Right cardiac atrium (tissue), 5 donors: Measurements from ENCODE around the gene HTD2. TPM values are rescaled to one million over a fixed set of nuclear protein-coding genes. Genes with fewer than 3 reads are reported as not detected.

ENCODE experiments used
- ATAC-seq, 2 donors: fragments of 200-7000 bp; cut with Tn5 transposase; one replicate each; pipeline versions ENCODE4 v1.8.0 to v1.9.1; 2020; ENCODE audit warnings: moderate library complexity in 2 of 2, mild to moderate bottlenecking in 1 of 2
- DNase-seq, 3 donors: peaks; one replicate each; pipeline ENCODE4 v3.0.0-alpha.2; 2020
- H3K27ac ChIP-seq: one replicate; pipeline ENCODE4 v1.5.1; 2013; ENCODE audit warnings: mild to moderate bottlenecking, low read length, control low read depth, moderate library complexity
- H3K27me3 ChIP-seq: one replicate; pipeline ENCODE4 v1.6.1; 2013; ENCODE audit not compliant: control insufficient read depth, insufficient read depth
- H3K4me1 ChIP-seq: one replicate; pipeline ENCODE4 v1.6.1; 2013; ENCODE audit warnings: low read length; ENCODE audit not compliant: control insufficient read depth, insufficient read depth
- H3K4me3 ChIP-seq: one replicate; pipeline ENCODE4 v1.5.1; 2013; ENCODE audit warnings: low read length, control low read depth
- H3K9me3 ChIP-seq: one replicate; pipeline ENCODE4 v1.6.1; 2013; ENCODE audit warnings: low read length; ENCODE audit not compliant: control insufficient read depth
- WGBS: extraction: QIAGEN DNeasy Blood & Tissue Kit; methylation state at CpG from one replicate; pipeline ENCODE4 v1.1.7; 2013; 5-methylcytosine and 5-hydroxymethylcytosine counted together
- intact Hi-C, 4 donors: fragments of 100-400 bp; cut with DNase I; formaldehyde crosslinking; loops; one replicate each; pipeline versions ENCODE4 v1.11.0 to v1.14.0; 2022 to 2023
- polyA plus RNA-seq: library from polyadenylated mRNA; stranded (reverse); fragments of 200-250 nt; gene quantifications from one replicate; pipeline ENCODE4 v1.2.3, GENCODE V29; 2013
- total RNA-seq, 4 donors: library from RNA; stranded (reverse); fragmentation: NEBNext Ultra II Directional; extraction: Animal tissue kit (Norgen Biotek cat#: 25700); gene quantifications; one replicate each; pipeline ENCODE4 v1.2.1, GENCODE V29; 2021
- donor health status: healthy with polysubstance abuse.
- donor health status: DM: no; HTN: yes; CAD: no.
- donor health status: DM: no; HTN: no; CAD: no.
- donor health status: DM: no; HTN: yes; CAD: no; lungs with severe emphysema.
- donor health status: DM: yes; HTN: yes; CAD: no.

The HTD2 gene
- total and polyA plus RNA-seq, 5 donors: 10.1 to 16.9 (median 14.1) TPM

DNA sequence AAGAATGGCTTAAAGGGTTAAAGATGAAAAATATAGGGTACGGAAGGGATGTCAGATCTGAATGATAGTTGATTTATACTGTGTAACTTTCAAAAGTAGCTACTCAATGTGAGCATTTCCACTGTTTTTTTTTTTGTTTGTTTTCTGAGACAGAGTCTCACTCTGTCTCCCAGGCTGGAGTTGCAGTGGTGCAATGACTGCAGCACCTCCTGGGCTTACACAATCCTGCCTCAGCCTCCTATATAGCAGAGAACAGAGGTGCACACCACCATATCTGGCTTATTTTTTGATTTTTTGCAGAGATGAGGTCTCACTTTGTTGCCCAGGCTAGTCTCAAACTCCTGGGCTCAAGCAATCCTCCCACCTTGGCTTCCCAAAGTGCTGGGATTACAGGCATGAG lies 16.5 kb downstream of the HTD2 start:
- Histone ChIP-seq H3K27me3 (no peaks in the 10 kb centered on the region), H3K9me3 (no peaks in the 10 kb centered on the region), H3K27ac (no peak overlapping the region), H3K4me1 (no peaks in the 10 kb centered on the region), H3K4me3 (no peak overlapping the region)
- DNase-seq (no peak), ATAC-seq (no peak)
- intact Hi-C loops: loop anchor here in 2 of 4 donors (5.0 to 10.0 kb wide), 3 partner anchors 90 to 210 kb away; partner anchors contain the start of gene KCTD6 (in 1 of the 2)
- 63% methylated on average over 1 of the region's 1 CpG for WGBS

DNA sequence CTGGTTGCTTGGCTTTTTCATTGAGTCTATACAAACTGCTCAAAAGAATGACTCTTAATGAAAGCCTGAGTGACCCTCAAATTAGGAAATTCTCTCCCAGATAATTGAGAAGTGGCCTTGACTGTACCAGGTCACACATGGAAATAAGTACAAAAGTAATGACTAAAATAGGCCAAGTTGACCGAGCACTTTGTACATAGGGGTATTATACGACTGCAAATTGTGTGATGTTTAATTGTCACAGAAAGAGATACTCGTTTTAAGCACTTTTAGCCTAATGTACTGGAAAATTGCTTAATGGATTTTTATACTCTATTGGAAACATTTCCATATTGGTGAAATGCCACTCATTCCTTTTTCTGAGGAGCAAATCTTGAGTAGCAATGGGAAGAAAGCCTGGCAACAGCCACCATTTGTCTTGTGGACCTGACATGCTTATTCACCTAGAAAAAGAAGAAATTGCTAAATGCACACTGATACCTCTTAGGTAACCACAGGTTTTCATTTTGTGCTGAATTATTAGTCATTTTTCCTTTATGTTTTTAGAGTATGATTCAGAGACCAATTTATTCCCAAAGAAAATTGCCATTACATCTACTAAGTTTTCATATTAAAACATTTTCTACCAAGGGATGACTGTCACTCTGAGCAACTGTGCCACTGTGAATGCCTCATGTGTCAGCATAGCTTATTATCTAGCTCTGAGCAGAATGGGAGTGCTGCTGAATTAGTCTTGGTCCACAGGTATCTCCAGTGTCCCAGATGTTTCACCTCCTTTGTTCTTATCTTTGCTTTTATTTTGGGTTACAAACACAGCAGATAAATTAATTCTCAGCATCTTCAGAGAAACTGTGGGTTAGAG lies 17.4 kb downstream of the HTD2 start:
- Histone ChIP-seq H3K27me3 (no peaks in the 10 kb centered on the region), H3K9me3 (no peaks in the 10 kb centered on the region), H3K4me3 (no peak overlapping the region), H3K4me1 (no peaks in the 10 kb centered on the region), H3K27ac (no peak overlapping the region)
- ATAC-seq: no peak
- 84% methylated on average over 3 of the region's 3 CpGs for WGBS
- intact Hi-C loops: loop anchor here in 2 of 4 donors (5.0 to 10.0 kb wide), 3 partner anchors 89 to 209 kb away; partner anchors contain the start of gene KCTD6 (in 1 of the 2)
- no peak for DNase-seq

DNA sequence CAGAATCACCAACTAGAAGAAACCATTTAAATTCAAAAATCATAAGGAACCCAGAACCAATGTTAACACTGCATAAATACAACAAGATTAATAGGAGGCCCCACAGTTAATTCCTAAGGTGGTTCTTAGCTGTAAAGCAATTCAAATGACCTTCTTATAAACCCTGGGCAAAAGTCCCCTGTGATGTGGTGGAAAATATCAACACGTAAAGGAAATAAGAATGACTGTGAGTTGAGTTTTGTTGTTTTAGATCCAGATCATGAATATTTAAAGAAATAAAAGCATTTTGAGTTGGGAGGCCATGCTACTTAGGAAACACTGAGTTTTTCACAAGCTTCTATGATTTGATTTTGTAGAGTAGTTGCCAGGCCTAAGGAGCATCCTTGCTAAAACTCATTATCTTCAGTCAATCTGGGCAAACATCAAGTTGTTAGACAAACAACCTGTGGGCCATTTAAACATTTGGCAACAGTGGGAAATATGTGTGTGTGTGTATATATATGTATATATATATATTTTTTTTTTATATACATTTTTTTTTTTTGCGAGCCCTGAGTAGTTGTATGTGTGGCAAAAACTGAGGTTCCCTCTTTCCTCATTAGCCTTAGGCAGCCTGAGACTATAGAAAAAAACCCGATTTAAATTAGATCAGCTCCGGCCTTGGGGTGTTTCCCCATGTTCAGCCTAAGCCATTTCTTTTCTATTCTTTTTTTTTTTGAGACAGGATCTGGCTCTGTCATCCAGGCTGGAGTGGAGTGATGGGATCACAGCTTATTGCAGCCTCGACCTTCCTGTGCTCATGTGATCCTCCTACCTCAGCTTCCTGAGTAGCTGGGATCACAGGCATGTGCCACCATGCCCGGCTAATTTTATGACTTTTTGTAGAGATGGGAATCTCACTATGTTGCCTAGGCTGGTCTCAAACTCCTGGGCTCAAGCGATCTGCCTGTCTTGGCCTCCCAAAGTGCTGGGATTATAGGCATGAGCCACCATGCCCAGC lies 18.4 kb downstream of the HTD2 start:
- intact Hi-C loops: loop anchor here in 3 of 4 donors (5.0 to 10.0 kb wide), 3 partner anchors 88 to 208 kb away; partner anchors contain the start of gene KCTD6 (in 1 of the 3)
- Histone ChIP-seq H3K27ac (peak overlapping the region; percentile 42), H3K4me3 (no peak overlapping the region), H3K27me3 (no peaks in the 10 kb centered on the region), H3K4me1 (no peaks in the 10 kb centered on the region), H3K9me3 (no peaks in the 10 kb centered on the region)
- 76% methylated on average over 7 of the region's 7 CpGs for WGBS
- DNase-seq (no peak), ATAC-seq (peak in 1 of 2 donors; percentile 17)

DNA sequence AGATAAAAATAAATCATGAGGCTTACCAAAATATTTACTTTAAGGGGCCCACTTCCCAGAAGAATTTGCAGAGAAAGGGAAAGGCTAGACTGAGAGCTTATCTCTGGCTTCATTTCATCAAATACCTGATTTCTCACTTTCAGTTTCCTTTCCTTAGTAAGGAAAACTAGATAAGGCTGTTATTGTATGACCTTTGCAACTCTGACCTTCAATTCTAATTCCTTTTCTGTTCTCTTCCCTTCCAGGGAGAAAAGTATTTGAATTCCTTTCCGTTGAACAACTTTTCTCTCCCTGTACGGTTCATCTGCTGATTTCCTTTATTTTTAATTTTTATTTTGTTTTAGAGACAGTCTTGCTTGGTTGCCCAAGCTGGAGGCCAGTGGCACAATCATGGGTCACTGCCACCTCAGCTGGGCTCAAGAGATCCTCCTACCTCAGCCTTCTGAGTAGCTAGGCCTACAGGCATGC lies 19.2 kb downstream of the HTD2 start:
- intact Hi-C loops: loop anchor here in 2 of 4 donors (5.0 to 10.0 kb wide), 2 partner anchors 87 to 169 kb away; partner anchors contain the start of gene KCTD6 (in 1 of the 2)
- H3K27me3 ChIP-seq: no peaks in the 10 kb centered on the region
- no peaks in the 10 kb centered on the region for H3K9me3 ChIP-seq
- no peak for DNase-seq
- 40% methylated on average over 2 of the region's 2 CpGs for WGBS
- peak overlapping the region; percentile 42 for H3K27ac ChIP-seq
- ATAC-seq: peak in 1 of 2 donors; percentile 37
- no peaks in the 10 kb centered on the region for H3K4me1 ChIP-seq
- no peak overlapping the region for H3K4me3 ChIP-seq

DNA sequence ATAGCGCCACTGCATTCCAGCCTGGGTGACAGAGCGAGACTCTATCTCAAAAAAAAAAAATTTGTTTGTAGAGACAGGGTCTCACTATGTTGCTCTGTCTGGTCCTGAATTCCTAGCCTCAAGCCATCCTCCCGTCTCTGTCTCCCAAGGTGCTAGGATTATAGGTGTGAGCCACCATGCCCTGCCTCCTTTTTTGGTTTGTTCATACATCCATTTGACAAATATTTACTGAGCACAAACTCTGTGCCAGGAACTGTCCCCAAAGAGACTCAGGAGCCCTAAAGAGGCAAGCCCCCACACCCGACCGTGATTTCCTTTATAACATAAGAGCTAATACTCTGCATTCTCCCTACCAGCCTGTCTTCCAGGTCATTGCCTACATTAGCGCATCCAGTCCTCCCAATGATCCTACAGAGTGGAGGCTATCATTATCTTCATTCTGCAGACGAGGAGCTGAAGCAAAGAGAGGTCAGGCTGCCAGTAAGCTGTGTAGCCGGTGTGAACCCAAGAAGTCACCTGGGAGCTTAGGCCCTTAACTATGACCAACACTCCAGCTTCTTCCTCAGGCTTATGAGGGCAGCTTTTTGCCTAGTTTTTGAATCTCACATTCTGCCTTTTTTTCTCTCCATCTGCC lies 20.1 kb downstream of the HTD2 start:
- intact Hi-C loops: loop anchor here in 2 of 4 donors (5.0 to 10.0 kb wide), 2 partner anchors 86 to 168 kb away; partner anchors contain the start of gene KCTD6 (in 1 of the 2)
- H3K4me1 ChIP-seq: no peaks in the 10 kb centered on the region
- ATAC-seq: no peak
- H3K27ac ChIP-seq: no peak overlapping the region
- DNase-seq: no peak
- WGBS: 95% methylated on average over 8 of the region's 8 CpGs
- no peak overlapping the region for H3K4me3 ChIP-seq
- H3K9me3 ChIP-seq: no peaks in the 10 kb centered on the region
- no peaks in the 10 kb centered on the region for H3K27me3 ChIP-seq

DNA sequence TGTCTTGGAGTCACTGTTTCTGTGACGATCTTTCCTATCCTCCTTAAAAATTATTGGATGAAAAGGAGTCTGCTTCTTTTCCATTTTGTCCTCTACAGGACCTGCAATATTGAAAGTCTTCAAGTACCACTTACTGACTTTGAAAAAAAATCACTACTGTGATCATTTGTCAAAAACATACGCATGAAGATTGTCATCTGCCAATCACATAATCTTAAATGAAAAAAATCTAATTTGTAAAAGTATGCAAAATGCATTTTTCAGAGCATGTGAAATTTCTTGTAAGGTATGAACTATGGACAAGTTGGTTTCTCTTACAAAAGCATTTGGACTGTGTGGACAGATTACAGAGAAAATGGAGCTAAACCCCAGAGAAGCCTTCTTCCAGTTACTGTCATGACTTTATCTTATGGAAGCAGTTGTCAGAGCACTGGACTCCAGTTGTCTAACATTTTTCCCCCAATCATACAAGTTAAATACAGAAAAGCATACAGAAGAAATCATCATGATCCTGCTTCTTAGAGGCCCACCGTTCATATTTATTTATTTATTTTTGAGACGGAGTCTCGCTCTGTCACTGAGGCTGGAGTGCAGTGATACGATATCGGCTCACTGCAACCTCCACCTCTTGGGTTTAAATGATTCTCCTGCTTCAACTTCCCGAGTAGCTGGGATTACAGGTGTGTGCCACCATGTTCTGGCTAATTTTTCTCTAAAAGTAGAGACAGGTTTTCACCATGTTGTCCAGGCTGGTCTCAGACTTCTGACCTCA lies 23.0 kb downstream of the HTD2 start:
- Histone ChIP-seq H3K9me3 (no peaks in the 10 kb centered on the region), H3K4me1 (peaks cover 4% of the 10 kb centered on the region), H3K27ac (no peak overlapping the region), H3K4me3 (no peak overlapping the region), H3K27me3 (no peaks in the 10 kb centered on the region)
- intact Hi-C loops: loop anchor here in 2 of 4 donors (5.0 to 10.0 kb wide), 2 partner anchors 83 to 165 kb away; partner anchors contain the start of gene KCTD6 (in 1 of the 2)
- DNase-seq (no peak), ATAC-seq (no peak)
- WGBS: 89% methylated on average over 8 of the region's 8 CpGs

DNA sequence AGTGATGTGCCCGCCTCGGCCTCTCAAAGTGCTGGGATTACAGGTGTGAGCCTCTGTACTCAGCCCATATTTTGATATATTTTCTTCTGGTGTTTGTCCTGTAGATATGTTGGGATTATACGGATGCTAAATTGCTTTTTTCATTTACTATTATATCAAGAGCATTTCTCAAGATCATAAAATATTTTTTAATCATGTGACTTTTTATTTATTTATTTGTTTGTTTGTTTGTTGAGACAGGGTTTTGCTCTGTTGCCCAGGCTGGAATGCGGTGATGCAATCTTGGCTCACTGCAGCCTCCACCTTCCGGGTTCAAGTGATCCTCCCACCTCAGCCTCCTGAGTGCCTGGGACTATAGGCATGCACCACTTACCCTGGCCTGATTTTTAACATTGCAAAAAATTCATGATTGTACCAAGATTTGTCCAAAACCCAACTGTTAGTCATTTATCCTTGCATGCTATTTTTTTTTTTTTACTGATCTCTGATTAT lies 23.6 kb downstream of the HTD2 start:
- intact Hi-C loops: loop anchor here in 3 of 4 donors (5.0 to 10.0 kb wide), 3 partner anchors 82 to 165 kb away; partner anchors contain the start of gene KCTD6 (in 2 of the 3)
- no peak overlapping the region for H3K27ac ChIP-seq
- H3K4me1 ChIP-seq: peaks cover 4% of the 10 kb centered on the region
- H3K4me3 ChIP-seq: no peak overlapping the region
- H3K9me3 ChIP-seq: no peaks in the 10 kb centered on the region
- ATAC-seq (no peak), DNase-seq (no peak)
- no peaks in the 10 kb centered on the region for H3K27me3 ChIP-seq
- WGBS: 93% methylated on average over 5 of the region's 5 CpGs

DNA sequence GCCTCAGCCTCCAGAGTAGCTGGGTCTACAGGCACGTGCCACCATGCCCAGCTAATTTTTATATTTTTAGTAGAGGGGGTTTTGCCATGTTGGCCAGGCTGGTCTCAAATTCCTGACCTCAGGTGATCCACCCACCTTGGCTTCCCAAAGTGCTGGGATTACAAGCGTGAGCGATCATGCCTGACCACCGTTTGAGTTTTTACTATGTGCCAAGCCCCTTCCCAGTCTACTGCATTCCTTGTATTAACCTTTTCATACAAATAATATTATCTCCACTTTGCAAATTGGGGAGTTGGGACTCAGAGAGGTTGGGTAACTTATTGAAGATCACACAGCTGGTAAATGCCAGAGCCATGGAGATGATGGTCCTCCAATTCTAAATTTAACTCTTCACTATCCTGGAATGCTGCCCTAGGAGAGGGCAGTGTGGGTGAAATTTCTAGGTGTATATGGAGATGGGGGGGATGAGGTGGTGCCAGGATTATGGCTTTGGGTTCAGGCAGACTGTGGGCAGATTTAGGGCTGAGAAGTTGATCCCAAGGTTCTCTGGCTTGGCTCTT lies 25.4 kb downstream of the HTD2 start:
- no peak for ATAC-seq
- peaks cover 4% of the 10 kb centered on the region for H3K4me1 ChIP-seq

DNA sequence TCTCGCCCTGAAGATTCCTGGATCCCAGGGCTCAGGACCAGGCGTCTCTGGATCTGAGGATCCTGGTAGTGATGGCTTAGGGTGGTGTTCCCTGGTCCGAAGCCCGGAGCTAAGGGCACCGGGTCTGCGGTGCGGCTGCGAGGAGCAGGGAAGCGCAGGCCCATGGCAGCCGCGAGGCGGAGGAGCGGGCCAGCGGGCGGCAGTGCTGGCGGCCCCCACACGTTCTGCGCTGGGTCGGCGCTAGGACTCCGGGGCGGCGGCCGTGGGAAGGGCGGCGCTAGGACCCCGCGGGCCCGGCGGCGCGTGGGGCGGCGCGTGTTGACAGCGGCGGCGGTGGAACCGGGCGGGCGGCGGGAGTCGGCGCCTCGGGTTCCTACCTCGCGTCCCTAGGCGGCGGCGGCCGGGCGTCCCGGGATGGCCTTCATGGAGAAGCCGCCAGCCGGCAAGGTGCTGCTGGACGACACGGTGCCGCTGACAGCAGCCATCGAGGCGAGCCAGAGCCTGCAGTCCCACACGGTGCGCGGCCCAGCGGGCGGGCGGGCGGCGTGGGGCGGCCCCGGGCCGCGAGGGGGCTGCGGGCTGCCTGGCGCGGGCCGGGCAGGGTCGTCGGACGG lies 26.4 kb downstream of the HTD2 start, which contains the start of gene PXK:
Gene PXK, plus strand, starts transcription at position 318 of the 614 bp plus-strand sequence. Its CDS starts 97 bp downstream, at position 415.
- Histone ChIP-seq H3K27ac (peak within 1 kb of the TSS; percentile 41), H3K4me3 (peak within 1 kb of the TSS; percentile 92), H3K27me3 (no peaks in the 10 kb centered on the region), H3K9me3 (no peaks in the 10 kb centered on the region), H3K4me1 (peaks cover 4% of the 10 kb centered on the region)
- peak; percentile 84 to 94 (median 94) for DNase-seq
- intact Hi-C loops: loop anchor here in 2 of 4 donors (5.0 kb wide), 2 partner anchors 80 to 160 kb away; partner anchors contain the start of gene KCTD6 (in 1 of the 2)
- under 1% methylated on average over 79 of the region's 79 CpGs for WGBS
- peak; percentile 96 to 97 for ATAC-seq

More for the DNA sequence above, 25.4 kb downstream of the HTD2 start:
- Histone ChIP-seq H3K27me3 (no peaks in the 10 kb centered on the region), H3K4me3 (no peak overlapping the region), H3K27ac (no peak overlapping the region), H3K9me3 (no peaks in the 10 kb centered on the region)
- intact Hi-C loops: loop anchor here in 2 of 4 donors (5.0 kb wide), 2 partner anchors 81 to 161 kb away; partner anchors contain the start of gene KCTD6 (in 1 of the 2)
- WGBS: 80% methylated on average over 4 of the region's 4 CpGs
- no peak for DNase-seq
